Gastroesophageal sphincter (tissue), 3 donors: ENCODE results near the gene LRRC47.

Source experiments
- EP300 ChIP-seq: sonication (generic); formaldehyde crosslinking; IDR thresholded peaks from one replicate; pipeline ENCODE4 v1.6.1; 2017; ENCODE audit warnings: antibody characterized with exemption, mild to moderate bottlenecking
- POLR2A ChIP-seq, 2 donors: fragments of 450-650 bp; IDR thresholded peaks; one replicate each; pipeline ENCODE4 v1.6.1; 2017; ENCODE audit warnings: antibody characterized with exemption in 2 of 2, mild to moderate bottlenecking in 2 of 2, moderate library complexity in 1 of 2
- POLR2AphosphoS5 ChIP-seq: sonication (generic); formaldehyde crosslinking; IDR thresholded peaks from one replicate; pipeline ENCODE4 v1.6.1; 2017; ENCODE audit warnings: antibody characterized with exemption
- TF ChIP-seq, protein P1 (sequence below), 4 experiments: fragments of 200-600 bp in 2 of 4; fragments of 450-650 bp in 2 of 4; sonication (generic) in 1 of 4; IDR thresholded peaks; one replicate each; pipeline ENCODE4 v1.5.1; 2017 to 2019; ENCODE audit warnings: antibody characterized with exemption in 4 of 4, mild to moderate bottlenecking in 2 of 4, moderate library complexity in 2 of 4

- TF ChIP-seq, protein P1, sequence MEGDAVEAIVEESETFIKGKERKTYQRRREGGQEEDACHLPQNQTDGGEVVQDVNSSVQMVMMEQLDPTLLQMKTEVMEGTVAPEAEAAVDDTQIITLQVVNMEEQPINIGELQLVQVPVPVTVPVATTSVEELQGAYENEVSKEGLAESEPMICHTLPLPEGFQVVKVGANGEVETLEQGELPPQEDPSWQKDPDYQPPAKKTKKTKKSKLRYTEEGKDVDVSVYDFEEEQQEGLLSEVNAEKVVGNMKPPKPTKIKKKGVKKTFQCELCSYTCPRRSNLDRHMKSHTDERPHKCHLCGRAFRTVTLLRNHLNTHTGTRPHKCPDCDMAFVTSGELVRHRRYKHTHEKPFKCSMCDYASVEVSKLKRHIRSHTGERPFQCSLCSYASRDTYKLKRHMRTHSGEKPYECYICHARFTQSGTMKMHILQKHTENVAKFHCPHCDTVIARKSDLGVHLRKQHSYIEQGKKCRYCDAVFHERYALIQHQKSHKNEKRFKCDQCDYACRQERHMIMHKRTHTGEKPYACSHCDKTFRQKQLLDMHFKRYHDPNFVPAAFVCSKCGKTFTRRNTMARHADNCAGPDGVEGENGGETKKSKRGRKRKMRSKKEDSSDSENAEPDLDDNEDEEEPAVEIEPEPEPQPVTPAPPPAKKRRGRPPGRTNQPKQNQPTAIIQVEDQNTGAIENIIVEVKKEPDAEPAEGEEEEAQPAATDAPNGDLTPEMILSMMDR (IDR thresholded peaks at IDR 0.05), result no peak
- TF ChIP-seq POLR2A (IDR thresholded peaks at IDR 0.05), result no peak
- no peak for TF ChIP-seq POLR2AphosphoS5
- no peak for TF ChIP-seq EP300
These were observed 24.1 kb downstream of the LRRC47 start for GRCh38 chr1:3772027-3772714.
